H1 (cell line): ENCODE measurements around the gene AGBL4. TPM values are rescaled to one million over a fixed set of nuclear protein-coding genes. Genes with fewer than 3 reads are reported as not detected.

Experiments
- CTCF ChIA-PET: fragments of 300-600 bp; sonication (Branson Sonifier 250); formaldehyde crosslinking; loops from one replicate; lab custom pipeline; 2021; ENCODE audit not compliant: partially characterized antibody; lab: Charles Lee
- POLR2A ChIA-PET: fragments of 300-600 bp; sonication (Branson Sonifier 250); formaldehyde crosslinking; loops from one replicate; lab custom pipeline; 2021; ENCODE audit warnings: inconsistent platforms; ENCODE audit not compliant: partially characterized antibody; lab: Charles Lee
- DNase-seq, 2 experiments: peaks; one replicate each; pipeline versions ENCODE4 v3.0.0 to v3.0.0-alpha.2; 2010 to 2022; ENCODE audit warnings: low spot score in 2 of 2, low read depth in 1 of 2, mixed read lengths in 1 of 2
- FAIRE-seq: peaks from 2 replicates; lab custom pipeline; 2011; peaks lifted over from hg19 to GRCh38; lab: Jason Lieb, UNC
- H2AFZ ChIP-seq: 2 replicates; pipeline ENCODE4 v1.8.1; 2012; ENCODE audit warnings: low read length, inconsistent platforms
- H2AK5ac ChIP-seq: 2 replicates; pipeline ENCODE4 v1.6.1; 2013; ENCODE audit warnings: low read depth, low read length
- H2BK120ac ChIP-seq: replicated peaks from 2 replicates; pipeline ENCODE3; 2013; ENCODE audit warnings: low read depth, low read length, inconsistent platforms
- H2BK12ac ChIP-seq: 2 replicates; pipeline ENCODE4 v1.6.1; 2013; ENCODE audit warnings: low read depth, low read length
- H2BK15ac ChIP-seq: 2 replicates; pipeline ENCODE4 v1.6.1; 2013; ENCODE audit warnings: low read length
- H2BK20ac ChIP-seq: 2 replicates; pipeline ENCODE4 v1.6.1; 2013; ENCODE audit warnings: low read length
- H2BK5ac ChIP-seq: 2 replicates; pipeline ENCODE4 v1.6.1; 2013; ENCODE audit warnings: low read depth, low read length
- H3K14ac ChIP-seq: 2 replicates; pipeline ENCODE4 v1.6.1; 2013; ENCODE audit warnings: inconsistent platforms; ENCODE audit not compliant: insufficient read length
- H3K18ac ChIP-seq: 2 replicates; pipeline ENCODE4 v1.6.1; 2013; ENCODE audit warnings: low read length; ENCODE audit errors: extremely low read depth
- H3K23ac ChIP-seq: 2 replicates; pipeline ENCODE4 v1.6.1; 2013; ENCODE audit warnings: inconsistent platforms; ENCODE audit not compliant: insufficient read length
- H3K23me2 ChIP-seq: 2 replicates; pipeline ENCODE4 v1.6.1; 2013; ENCODE audit warnings: low read depth, low read length
- H3K27ac ChIP-seq: 2 replicates; pipeline ENCODE4 v1.6.1; 2011; ENCODE audit warnings: low read depth, low read length, inconsistent platforms
- H3K27me3 ChIP-seq, 4 experiments: replicated peaks in 1 of 4; 1 replicate in 1 of 4; 2 replicates in 3 of 4; pipeline versions ENCODE4 v1.6.1 to v1.8.1; 2011 to 2013; ENCODE audit warnings: low read length in 3 of 4, mild to moderate bottlenecking in 3 of 4, inconsistent platforms in 2 of 4, mixed read lengths in 2 of 4, moderate library complexity in 1 of 4; ENCODE audit not compliant: control insufficient read depth in 3 of 4, insufficient read depth in 3 of 4; ENCODE audit errors: extremely low read depth in 1 of 4
- H3K36me3 ChIP-seq, 4 experiments: 2 replicates each; pipeline versions ENCODE4 v1.6.1 to v1.8.1; 2011 to 2013; ENCODE audit warnings: mild to moderate bottlenecking in 4 of 4, low read length in 3 of 4, moderate library complexity in 2 of 4, control low read depth in 1 of 4, inconsistent platforms in 1 of 4; ENCODE audit not compliant: insufficient read depth in 4 of 4, control insufficient read depth in 2 of 4
- H3K4ac ChIP-seq: replicated peaks from 2 replicates; pipeline ENCODE3; 2013; ENCODE audit warnings: low read length, low read depth, mixed read lengths, inconsistent platforms; ENCODE audit not compliant: insufficient read length
- H3K4me1 ChIP-seq, 4 experiments: replicated peaks in 1 of 4; 1 replicate in 1 of 4; 2 replicates in 3 of 4; pipeline versions ENCODE4 v1.6.1 to v1.8.1; 2011 to 2013; ENCODE audit warnings: low read length in 3 of 4, inconsistent platforms in 2 of 4, mixed read lengths in 1 of 4; ENCODE audit not compliant: insufficient read depth in 4 of 4, control insufficient read depth in 3 of 4
- H3K4me2 ChIP-seq, 2 experiments: 2 replicates each; pipeline versions ENCODE4 v1.6.1 to v1.8.1; 2011 to 2013; ENCODE audit warnings: low read depth in 2 of 2, low read length in 2 of 2, control low read depth in 1 of 2, inconsistent platforms in 1 of 2, mild to moderate bottlenecking in 1 of 2; ENCODE audit not compliant: insufficient read depth in 1 of 2
- H3K4me3 ChIP-seq, 4 experiments: fragments of 200-600, 300-600 bp in 1 of 4; sonication (generic), shearing (Covaris generic), sonication (Bioruptor Twin) in 1 of 4; 2 replicates each; pipeline versions ENCODE4 v1.5.1 to v1.8.1; 2011 to 2016; ENCODE audit warnings: low read length in 4 of 4, low read depth in 3 of 4, control low read depth in 2 of 4, inconsistent platforms in 2 of 4, mild to moderate bottlenecking in 2 of 4, mixed read lengths in 1 of 4, moderate library complexity in 1 of 4; ENCODE audit not compliant: insufficient read depth in 2 of 4; ENCODE audit errors: extremely low read depth in 1 of 4
- H3K56ac ChIP-seq: replicated peaks from 2 replicates; pipeline ENCODE3; 2013; ENCODE audit warnings: low read depth, mild to moderate bottlenecking, mixed read lengths, low read length, inconsistent platforms; ENCODE audit not compliant: insufficient read length
- H3K79me1 ChIP-seq: 2 replicates; pipeline ENCODE4 v1.6.1; 2013; ENCODE audit warnings: low read depth, low read length, control low read depth
- H3K79me2 ChIP-seq, 2 experiments: 2 replicates each; pipeline versions ENCODE4 v1.6.1 to v1.8.1; 2012 to 2013; ENCODE audit warnings: low read length in 2 of 2, mild to moderate bottlenecking in 2 of 2, inconsistent platforms in 1 of 2; ENCODE audit not compliant: insufficient read depth in 2 of 2, control insufficient read depth in 1 of 2
- H3K9ac ChIP-seq, 4 experiments: replicated peaks in 1 of 4; 1 replicate in 1 of 4; 2 replicates in 3 of 4; pipeline versions ENCODE4 v1.6.1 to v1.8.1; 2011 to 2013; ENCODE audit warnings: low read depth in 3 of 4, low read length in 3 of 4, control low read depth in 2 of 4, mild to moderate bottlenecking in 2 of 4, moderate library complexity in 2 of 4, inconsistent platforms in 1 of 4; ENCODE audit errors: extremely low read depth in 1 of 4
- H3K9me3 ChIP-seq, 2 experiments: 2 replicates each; pipeline versions ENCODE4 v1.6.1 to v1.8.1; 2012 to 2013; ENCODE audit warnings: mild to moderate bottlenecking in 2 of 2, moderate library complexity in 2 of 2, control low read depth in 1 of 2, inconsistent platforms in 1 of 2, low read depth in 1 of 2, low read length in 1 of 2, mixed read lengths in 1 of 2; ENCODE audit not compliant: insufficient read depth in 2 of 2
- H4K20me1 ChIP-seq, 2 experiments: replicated peaks in 1 of 2; 2 replicates each; pipeline versions ENCODE3 to v1.8.1; 2011 to 2013; ENCODE audit warnings: inconsistent platforms in 2 of 2, low read length in 2 of 2, mild to moderate bottlenecking in 1 of 2; ENCODE audit not compliant: insufficient read depth in 2 of 2, control insufficient read depth in 1 of 2
- H4K5ac ChIP-seq: 2 replicates; pipeline ENCODE4 v1.6.1; 2013; ENCODE audit warnings: low read length, low read depth, mixed read lengths, inconsistent platforms; ENCODE audit not compliant: insufficient read length
- H4K8ac ChIP-seq: 2 replicates; pipeline ENCODE4 v1.8.0; 2013; ENCODE audit warnings: mild to moderate bottlenecking, moderate library complexity, low read length, inconsistent platforms; ENCODE audit not compliant: insufficient read depth; ENCODE audit errors: extremely low read depth
- H4K91ac ChIP-seq: replicated peaks from 2 replicates; pipeline ENCODE3; 2013; ENCODE audit warnings: low read length, mixed read lengths, inconsistent platforms; ENCODE audit not compliant: insufficient read length
- CREB1 ChIP-seq: IDR thresholded peaks from 2 replicates; pipeline ENCODE4 v1.6.1; 2012; ENCODE audit warnings: inconsistent platforms
- JUND ChIP-seq: IDR thresholded peaks from 2 replicates; pipeline ENCODE4 v1.6.1; 2011; ENCODE audit warnings: mild to moderate bottlenecking, improper control_type of control experiment, low read length
- USF2 ChIP-seq: IDR thresholded peaks from 2 replicates; pipeline ENCODE4 v1.6.1; 2011; ENCODE audit warnings: low read length, improper control_type of control experiment
- WGBS, 2 experiments: shearing (Covaris generic) in 1 of 2; methylation state at CpG; one replicate each; pipeline versions ENCODE4 v1.1.6 to v1.1.7; 2013 to 2015; ENCODE audit warnings: low lambda C conversion rate in 2 of 2, mixed read lengths in 2 of 2, inconsistent platforms in 1 of 2, low coverage in 1 of 2, missing lambda C conversion rate in 1 of 2; ENCODE audit not compliant: insufficient replicate concordance in 2 of 2, insufficient coverage in 1 of 2, insufficient read length in 1 of 2; ENCODE audit errors: extremely low coverage in 1 of 2, missing lambda C conversion rate in 1 of 2; 5-methylcytosine and 5-hydroxymethylcytosine counted together
- polyA plus RNA-seq, 7 experiments: library from polyadenylated mRNA; depleted of rRNA in 3 of 7; stranded (reverse) in 5 of 7; unstranded in 2 of 7; fragments of >200 nt in 5 of 7; fragments of 200-250 nt in 2 of 7; gene quantifications; 1 replicate in 5 of 7; 2 replicates in 1 of 7; 4 replicates in 1 of 7; pipeline versions ENCODE4 v1.2.1 to v1.2.3, GENCODE V29; 2011 to 2013; ENCODE audit warnings: missing spikeins in 2 of 7, mixed read lengths in 2 of 7
- total RNA-seq: library from RNA; stranded (reverse); fragmentation: NEBNext Ultra II Directional; extraction: Animal tissue kit (Norgen Biotek cat#: 25700); gene quantifications from 2 replicates; pipeline ENCODE4 v1.2.1, GENCODE V29; 2021

Gene AGBL4
- total and polyA plus RNA-seq, 2 of the 8 experiments (the other 6 are each of a cell fraction or from before 2014, with no cell fraction given): 0.41 to 0.45 TPM

- no peak overlapping the region for H3K23ac ChIP-seq
- H3K36me3 ChIP-seq: no peaks in the 10 kb centered on the region; a peak in 1 of 8 replicates
- H3K4me1 ChIP-seq: no peaks in the 10 kb centered on the region
- no peak overlapping the region for H3K18ac ChIP-seq
- no peak overlapping the region for H4K5ac ChIP-seq
- no peaks in the 10 kb centered on the region for H3K23me2 ChIP-seq
- H3K4ac ChIP-seq: no peak overlapping the region
- no peaks in the 10 kb centered on the region for H4K20me1 ChIP-seq
- TF ChIP-seq JUND (no peak), CREB1 (no peak), USF2 (no peak)
- TF ChIP-seq, all 59 proteins: peak for 0
- Histone ChIP-seq H4K91ac (no peak overlapping the region), H2BK15ac (no peak overlapping the region), H2AFZ (no peak overlapping the region), H3K9ac (no peak overlapping the region), H2BK20ac (no peak overlapping the region), H3K4me2 (no peak overlapping the region), H2AK5ac (no peak overlapping the region), H3K27ac (no peak overlapping the region), H2BK120ac (no peak overlapping the region), H3K9me3 (peaks cover 67 to 69% of the 10 kb centered on the region in 2 experiments), H3K4me3 (no peak overlapping the region), H4K8ac (no peak overlapping the region), H3K27me3 (no peaks in the 10 kb centered on the region; a peak in 1 of 7 replicates), H2BK5ac (no peak overlapping the region), H3K14ac (no peak overlapping the region), H3K56ac (no peak overlapping the region), H3K79me2 (no peaks in the 10 kb centered on the region), H2BK12ac (no peak overlapping the region), H3K79me1 (no peaks in the 10 kb centered on the region)
- DNase-seq (no peak), FAIRE-seq (no peak)
- ChIA-PET POLR2A (no interaction called here), CTCF (no interaction called here)
- WGBS, 2 experiments: 87% methylated on average over 1 of the region's 1 CpG; no CpG with 5 or more reads in 1 of the 2 experiments
These were observed 665.7 kb downstream of the AGBL4 start for GRCh38 chr1:49358036-49358435.
